Hematopoietic multipotent progenitor cell treated with erythropoietin and hydrocortisone succinate and interleukin-3 and kit ligand, for 8 days (in vitro differentiated cells): ENCODE results near the gene COBLL1.

ENCODE experiments used
- DNase-seq: peaks from one replicate; pipeline ENCODE4 v3.0.0-alpha.2; 2015

COBLL1 gene

DNA sequence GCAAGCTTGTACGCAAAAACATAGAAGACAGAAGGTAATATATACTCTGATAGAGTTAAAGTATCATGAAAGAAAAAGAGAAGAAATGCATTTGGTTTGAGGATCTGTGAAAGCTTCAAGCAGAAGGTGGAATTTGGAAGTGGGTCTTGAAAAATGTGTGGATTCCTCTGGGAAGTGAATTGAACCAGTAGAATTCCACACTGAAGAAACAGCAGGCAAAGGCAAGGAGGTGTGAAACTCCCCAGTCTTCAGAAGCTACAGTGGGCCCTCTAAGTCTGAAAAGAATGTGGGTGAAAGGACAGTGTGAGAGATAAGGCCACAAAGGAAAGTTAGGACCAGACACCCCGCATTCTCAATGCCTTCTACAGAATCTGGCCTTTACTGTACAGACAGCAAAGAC, 25.6 kb downstream of the COBLL1 start:
- no peak for DNase-seq

DNA sequence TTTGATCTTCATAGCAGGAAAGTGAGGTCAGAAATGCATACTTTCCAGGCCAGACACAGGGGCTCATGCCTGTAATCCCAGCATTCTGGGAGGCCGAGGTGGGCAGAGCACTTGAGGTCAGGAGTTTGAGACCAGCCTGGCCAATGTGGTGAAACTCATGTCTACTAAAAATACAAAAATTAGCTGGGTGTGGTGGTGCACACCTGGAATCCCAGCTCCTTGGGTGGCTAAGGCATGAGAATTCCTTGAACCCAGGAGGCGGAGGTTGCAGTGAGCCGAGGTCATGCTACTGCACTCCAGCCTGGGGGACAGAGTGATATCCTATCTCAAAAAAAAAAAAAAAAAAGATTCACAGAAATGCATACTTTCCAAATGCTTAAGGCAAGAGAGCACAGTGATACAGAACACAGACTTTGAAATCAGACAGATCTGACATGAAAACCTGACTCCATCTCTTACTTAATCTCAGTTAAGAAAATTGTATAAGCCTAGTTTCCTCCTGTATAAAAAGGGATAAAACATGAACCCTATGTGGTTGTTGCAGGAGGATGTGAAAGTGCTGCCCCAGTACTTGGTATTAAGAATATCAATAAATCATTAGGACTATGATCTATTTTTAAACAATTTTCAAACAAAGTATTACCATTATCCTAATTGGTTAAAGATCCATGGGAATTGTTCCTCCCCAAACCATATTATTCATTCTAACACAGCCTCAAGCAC, 26.4 kb downstream of the COBLL1 start:
- DNase-seq, result no peak

DNA sequence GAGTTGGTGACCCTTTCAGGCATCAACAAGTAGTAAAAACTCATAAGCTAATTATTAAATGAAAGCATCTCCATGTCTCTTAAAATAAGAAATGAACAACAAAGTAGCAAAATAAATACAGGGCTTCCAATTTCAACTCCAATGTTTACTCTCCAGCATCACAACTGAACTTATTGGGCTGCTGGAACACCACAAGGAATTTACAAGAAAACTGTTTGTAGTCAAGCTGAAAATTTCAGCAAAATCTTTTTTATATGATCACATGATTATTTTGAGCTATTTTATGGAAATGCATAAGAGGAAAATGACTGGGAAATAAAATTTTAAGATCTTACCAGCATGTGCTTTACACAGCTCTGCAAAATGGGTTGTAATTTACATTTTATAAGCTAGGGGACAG, 28.1 kb downstream of the COBLL1 start:
- DNase-seq, result no peak

GRCh38 chr2:164812378-164812777, 29.2 kb downstream of the COBLL1 start:
- DNase-seq, result no peak

DNA sequence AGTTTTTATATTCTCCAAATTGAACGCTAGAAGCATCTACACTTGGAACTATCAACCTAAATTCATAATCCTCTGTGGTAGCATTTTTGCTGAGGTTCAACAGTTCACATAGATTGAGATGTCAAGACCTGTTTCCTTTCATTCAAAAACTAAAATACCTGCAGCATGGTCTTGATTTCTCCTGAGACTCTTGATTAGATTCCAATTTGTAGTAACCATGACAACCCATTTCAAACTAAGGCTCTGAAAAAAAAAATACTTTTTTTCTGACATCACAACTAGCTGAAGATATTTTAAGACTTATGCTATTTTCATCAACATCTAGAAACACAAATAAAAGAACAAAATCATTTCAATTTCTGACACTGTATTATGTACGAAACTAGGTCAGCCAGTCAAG, 29.8 kb downstream of the COBLL1 start:
- no peak for DNase-seq

GRCh38 chr2:164810843-164811242, 30.8 kb downstream of the COBLL1 start:
- no peak for DNase-seq

- DNase-seq, result no peak
Observed at GRCh38 chr2:164808776-164809175, 32.8 kb downstream of the COBLL1 start.

DNA sequence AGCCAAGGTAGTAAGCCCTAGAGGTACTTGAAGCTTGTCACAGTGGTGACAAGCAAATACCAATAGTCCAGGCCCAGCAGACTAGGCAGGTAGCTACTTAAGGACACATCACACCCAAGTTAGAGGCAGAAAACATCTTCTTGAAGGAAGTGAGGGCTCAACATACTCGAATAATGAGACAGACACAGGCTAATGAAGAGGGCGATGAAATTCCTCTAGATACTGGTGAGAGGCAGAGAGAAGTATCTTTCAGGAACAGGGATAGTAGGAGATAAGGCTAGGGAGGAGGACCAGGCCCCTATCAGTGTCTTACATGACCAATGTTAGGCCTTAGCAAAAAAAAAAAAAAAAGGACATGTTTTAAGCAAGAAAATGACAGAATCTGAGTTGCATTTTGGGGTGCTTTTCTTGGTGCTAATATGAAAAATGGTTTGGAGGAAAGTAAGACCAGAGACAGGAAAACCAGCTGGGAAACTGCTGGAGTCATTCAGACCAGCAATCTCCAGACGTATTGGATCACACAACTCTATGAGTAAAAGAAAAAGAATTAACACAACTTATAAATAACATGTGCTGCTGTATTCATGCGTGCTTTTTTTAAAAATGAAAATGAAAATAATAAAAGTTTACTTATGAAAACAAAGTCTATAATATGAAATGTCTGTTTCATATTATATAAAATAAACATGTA, 37.7 kb downstream of the COBLL1 start:
- DNase-seq, result peak; percentile 87

GRCh38 chr2:164802095-164802707, 39.4 kb downstream of the COBLL1 start:
- no peak for DNase-seq

- no peak for DNase-seq
Observed at GRCh38 chr2:164800572-164800971, 41.1 kb downstream of the COBLL1 start.

- DNase-seq, result no peak
Observed at GRCh38 chr2:164797627-164798026, 44.0 kb downstream of the COBLL1 start.

- DNase-seq, result no peak
Observed at GRCh38 chr2:164796999-164797398, 44.6 kb downstream of the COBLL1 start.

GRCh38 chr2:164794432-164795231, 47.0 kb downstream of the COBLL1 start:
- peak; percentile 38 for DNase-seq

- DNase-seq, result no peak
Observed at GRCh38 chr2:164794016-164794415, 47.6 kb downstream of the COBLL1 start.

- DNase-seq, result no peak
Observed at GRCh38 chr2:164793529-164793928, 48.1 kb downstream of the COBLL1 start.

DNA sequence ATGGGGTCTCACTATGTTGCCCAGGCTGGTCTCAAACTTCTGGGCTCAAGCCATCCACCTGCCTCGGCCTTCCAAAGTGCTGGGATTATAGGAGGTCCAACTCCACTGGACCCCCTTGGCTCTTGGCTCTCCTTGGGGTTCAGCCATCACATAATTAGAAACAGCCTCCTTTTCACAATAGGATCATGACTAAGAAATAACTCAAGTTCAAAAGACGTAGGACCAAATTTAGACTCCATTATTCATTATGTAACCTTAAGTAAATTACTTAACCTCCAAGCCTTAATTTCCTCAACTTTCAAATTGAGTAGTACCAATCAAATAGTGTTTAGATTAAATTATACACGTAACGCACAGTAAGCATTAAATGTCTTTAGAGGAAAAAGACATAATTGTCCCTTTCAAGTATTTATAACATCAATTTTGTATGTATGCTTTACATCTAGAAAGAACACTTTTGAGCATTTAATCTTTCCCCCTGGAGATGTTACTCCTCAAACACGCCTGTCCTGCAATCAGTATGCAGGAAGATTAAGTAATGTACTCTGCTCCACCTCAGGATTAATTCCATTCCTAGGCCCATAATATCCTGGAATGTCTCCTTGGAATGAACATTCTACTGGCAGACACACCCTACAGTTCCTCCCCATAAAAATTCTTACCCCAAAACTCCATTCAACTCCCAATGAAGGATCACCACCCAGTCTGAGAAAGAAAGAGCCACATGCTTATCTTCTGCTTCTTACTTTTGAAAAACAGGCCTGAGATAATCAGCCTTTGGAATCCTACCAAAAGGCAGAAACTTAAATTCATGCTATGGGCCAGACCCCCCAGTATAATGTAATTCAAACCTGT, 49.1 kb downstream of the COBLL1 start:
- DNase-seq, result peak; percentile 57

DNA sequence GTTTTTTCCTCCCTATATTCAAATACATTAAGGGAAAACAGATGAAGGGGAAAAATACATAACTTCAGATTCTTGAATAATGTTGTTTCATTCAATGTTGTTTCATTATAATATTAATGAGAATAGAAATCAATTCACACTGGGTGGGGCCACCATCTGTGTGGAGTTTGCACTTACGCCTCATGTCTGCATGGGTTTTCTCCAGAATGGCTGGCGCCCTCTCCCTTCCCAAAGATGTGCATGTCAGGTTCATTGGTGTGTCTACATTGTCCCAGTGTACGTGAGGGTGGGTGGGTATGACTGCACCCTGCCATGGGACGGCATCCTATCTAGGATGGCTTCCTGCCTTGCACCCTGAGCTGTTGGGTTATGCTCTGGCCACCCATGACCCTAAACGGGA, 51.7 kb downstream of the COBLL1 start:
- no peak for DNase-seq

GRCh38 chr2:164786787-164787186, 54.8 kb downstream of the COBLL1 start:
- DNase-seq, result no peak

- no peak for DNase-seq
Observed at GRCh38 chr2:164785457-164785856, 56.2 kb downstream of the COBLL1 start.

DNA sequence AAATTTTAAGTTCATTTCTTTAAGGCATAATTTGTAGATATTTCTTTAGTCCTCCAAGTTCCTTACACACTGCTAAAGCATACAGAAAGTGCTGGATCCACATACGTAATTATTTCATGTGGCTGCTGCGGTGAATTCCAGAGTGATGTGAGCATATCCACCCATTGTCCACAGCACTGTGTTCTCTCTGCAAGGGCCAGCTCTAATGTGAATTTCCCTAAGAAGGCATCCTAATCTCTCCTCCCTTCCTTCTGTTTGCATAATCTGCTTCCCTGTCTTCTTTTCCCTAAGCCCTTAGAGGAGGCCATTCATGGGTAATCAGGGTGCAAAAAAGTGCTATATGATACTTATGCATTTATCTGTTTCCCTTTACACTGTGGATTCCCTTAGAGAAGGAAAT, 57.2 kb downstream of the COBLL1 start:
- DNase-seq, result no peak

GRCh38 chr2:164782323-164782722, 59.3 kb downstream of the COBLL1 start:
- DNase-seq, result no peak

DNA sequence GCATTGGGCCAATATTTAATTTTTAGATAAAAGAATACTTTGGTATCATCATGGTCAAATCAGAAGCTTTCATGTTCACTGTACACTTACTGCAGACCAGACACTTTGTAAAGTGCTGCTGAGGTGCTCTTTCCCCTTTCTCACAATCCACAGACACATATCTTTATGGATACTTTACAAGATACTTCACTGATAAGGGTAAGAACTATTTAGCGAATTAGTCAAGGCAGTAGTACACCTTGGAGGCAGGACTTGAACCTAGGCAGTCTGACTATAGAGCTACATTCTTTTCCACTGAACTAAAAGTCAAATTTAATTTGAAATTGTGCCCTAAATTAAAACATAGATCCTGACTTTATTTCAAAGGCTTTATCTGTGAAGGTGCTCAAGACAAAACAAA, 60.2 kb downstream of the COBLL1 start:
- no peak for DNase-seq
